OCI-LY3 (cell line): ENCODE data around the gene FEN1.

ENCODE experiments used
- H2AFZ ChIP-seq: fragments of 200-600, 300-600 bp; shearing (Covaris generic); 2 replicates; pipeline ENCODE4 v1.6.0; 2014; ENCODE audit warnings: antibody characterized with exemption, low read depth, low read length
- H3K27ac ChIP-seq: fragments of 200-600, 300-600 bp; sonication (generic); 2 replicates; pipeline ENCODE4 v1.5.1; 2014; ENCODE audit warnings: mild to moderate bottlenecking, low read length, moderate library complexity, mixed read lengths
- H3K27me3 ChIP-seq: fragments of 200-600, 300-600 bp; sonication (generic); 2 replicates; pipeline ENCODE4 v1.6.1; 2014; ENCODE audit warnings: low read depth, low read length, mixed read lengths
- H3K36me3 ChIP-seq: fragments of 200-600, 300-600 bp; sonication (generic); replicated peaks from 2 replicates; pipeline ENCODE3; 2014; ENCODE audit warnings: low read depth, low read length, mixed read lengths
- H3K4me1 ChIP-seq: fragments of 300-600, 200-600 bp; sonication (generic); 2 replicates; pipeline ENCODE4 v1.6.1; 2014; ENCODE audit warnings: low read length, mixed read lengths
- H3K4me2 ChIP-seq: fragments of 200-600, 300-600 bp; sonication (generic); 2 replicates; pipeline ENCODE4 v1.6.1; 2014; ENCODE audit warnings: low read length, mixed read lengths
- H3K4me3 ChIP-seq: fragments of 300-600, 200-600 bp; sonication (generic); 2 replicates; pipeline ENCODE4 v1.5.1; 2014; ENCODE audit warnings: antibody characterized with exemption, mild to moderate bottlenecking, low read length, moderate library complexity
- H3K79me2 ChIP-seq: fragments of 300-600, 200-600 bp; shearing (Covaris generic); 2 replicates; pipeline ENCODE4 v1.6.1; 2014; ENCODE audit warnings: mild to moderate bottlenecking, low read length, mixed read lengths
- H3K9ac ChIP-seq: fragments of 300-600, 200-600 bp; shearing (Covaris generic); 2 replicates; pipeline ENCODE4 v1.6.0; 2014; ENCODE audit warnings: mild to moderate bottlenecking, low read length, moderate library complexity
- H3K9me3 ChIP-seq: fragments of 200-600, 300-600 bp; shearing (Covaris generic); 2 replicates; pipeline ENCODE4 v1.6.1; 2014; ENCODE audit warnings: low read length, mixed read lengths; ENCODE audit not compliant: insufficient read depth
- H4K20me1 ChIP-seq: fragments of 200-600, 300-600 bp; sonication (generic); 2 replicates; pipeline ENCODE4 v1.6.1; 2016; ENCODE audit warnings: low read length, mixed read lengths; ENCODE audit not compliant: insufficient read depth
- EZH2phosphoT487 ChIP-seq: fragments of 200-600 bp; shearing (Covaris generic); IDR thresholded peaks from 2 replicates; pipeline ENCODE4 v1.6.1; 2018; ENCODE audit warnings: antibody characterized with exemption, mixed run types, low read depth
- TF ChIP-seq, protein P1 (sequence below): fragments of 200-600, 300-600 bp; sonication (generic); IDR thresholded peaks from 2 replicates; pipeline ENCODE4 v1.5.1; 2014; ENCODE audit warnings: antibody characterized with exemption, low read length, low read depth

FEN1 gene

GRCh38 chr11:61803889-61804647 lies 11.4 kb downstream of the FEN1 start:
- no peak overlapping the region for H3K4me3 ChIP-seq
- no peaks in the 10 kb centered on the region for H3K27me3 ChIP-seq
- H3K36me3 ChIP-seq = peaks cover 89% of the 10 kb centered on the region
- no peak overlapping the region for H3K4me2 ChIP-seq
- H3K9me3 ChIP-seq = no peaks in the 10 kb centered on the region
- no peak for TF ChIP-seq EZH2phosphoT487
- TF ChIP-seq, protein P1, sequence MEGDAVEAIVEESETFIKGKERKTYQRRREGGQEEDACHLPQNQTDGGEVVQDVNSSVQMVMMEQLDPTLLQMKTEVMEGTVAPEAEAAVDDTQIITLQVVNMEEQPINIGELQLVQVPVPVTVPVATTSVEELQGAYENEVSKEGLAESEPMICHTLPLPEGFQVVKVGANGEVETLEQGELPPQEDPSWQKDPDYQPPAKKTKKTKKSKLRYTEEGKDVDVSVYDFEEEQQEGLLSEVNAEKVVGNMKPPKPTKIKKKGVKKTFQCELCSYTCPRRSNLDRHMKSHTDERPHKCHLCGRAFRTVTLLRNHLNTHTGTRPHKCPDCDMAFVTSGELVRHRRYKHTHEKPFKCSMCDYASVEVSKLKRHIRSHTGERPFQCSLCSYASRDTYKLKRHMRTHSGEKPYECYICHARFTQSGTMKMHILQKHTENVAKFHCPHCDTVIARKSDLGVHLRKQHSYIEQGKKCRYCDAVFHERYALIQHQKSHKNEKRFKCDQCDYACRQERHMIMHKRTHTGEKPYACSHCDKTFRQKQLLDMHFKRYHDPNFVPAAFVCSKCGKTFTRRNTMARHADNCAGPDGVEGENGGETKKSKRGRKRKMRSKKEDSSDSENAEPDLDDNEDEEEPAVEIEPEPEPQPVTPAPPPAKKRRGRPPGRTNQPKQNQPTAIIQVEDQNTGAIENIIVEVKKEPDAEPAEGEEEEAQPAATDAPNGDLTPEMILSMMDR = no peak
- no peak overlapping the region for H3K27ac ChIP-seq
- H3K79me2 ChIP-seq = peaks cover 39% of the 10 kb centered on the region
- H3K9ac ChIP-seq = no peak overlapping the region
- H2AFZ ChIP-seq = no peak overlapping the region
- H4K20me1 ChIP-seq = peaks cover 14% of the 10 kb centered on the region; the same call in 1 of the 2 replicates
- peaks cover 8% of the 10 kb centered on the region for H3K4me1 ChIP-seq

DNA sequence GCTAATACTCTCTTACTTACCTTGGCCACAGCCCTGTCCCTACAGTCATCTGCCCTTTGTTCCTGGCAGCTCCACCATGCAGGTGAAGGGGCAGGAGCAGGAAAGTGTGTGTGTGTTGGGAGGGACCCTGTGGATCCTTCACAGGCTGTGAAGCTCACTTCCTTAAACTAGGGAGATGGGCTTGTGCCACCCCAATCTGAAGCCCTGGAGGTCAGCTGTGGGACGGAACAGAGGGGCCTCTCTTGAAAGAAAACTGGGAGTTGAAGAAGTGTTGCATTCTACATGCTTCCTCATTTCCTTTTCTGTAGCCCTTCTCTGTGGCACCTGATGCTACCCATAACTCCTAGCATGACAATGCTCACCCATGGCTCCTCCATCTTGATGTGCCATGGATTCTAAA lies 12.4 kb downstream of the FEN1 start:
- H3K27me3 ChIP-seq = no peaks in the 10 kb centered on the region
- H3K9ac ChIP-seq = no peak overlapping the region
- H3K9me3 ChIP-seq = no peaks in the 10 kb centered on the region
- H3K79me2 ChIP-seq = peaks cover 28% of the 10 kb centered on the region
- H3K4me2 ChIP-seq = no peak overlapping the region
- H3K36me3 ChIP-seq = peaks cover 90% of the 10 kb centered on the region
- peaks cover 8% of the 10 kb centered on the region; the same call in 1 of the 2 replicates for H4K20me1 ChIP-seq
- TF ChIP-seq, protein P1 = no peak
- TF ChIP-seq EZH2phosphoT487 = no peak
- no peak overlapping the region for H2AFZ ChIP-seq
- no peaks in the 10 kb centered on the region for H3K4me1 ChIP-seq
- H3K4me3 ChIP-seq = no peak overlapping the region
- no peak overlapping the region for H3K27ac ChIP-seq

DNA sequence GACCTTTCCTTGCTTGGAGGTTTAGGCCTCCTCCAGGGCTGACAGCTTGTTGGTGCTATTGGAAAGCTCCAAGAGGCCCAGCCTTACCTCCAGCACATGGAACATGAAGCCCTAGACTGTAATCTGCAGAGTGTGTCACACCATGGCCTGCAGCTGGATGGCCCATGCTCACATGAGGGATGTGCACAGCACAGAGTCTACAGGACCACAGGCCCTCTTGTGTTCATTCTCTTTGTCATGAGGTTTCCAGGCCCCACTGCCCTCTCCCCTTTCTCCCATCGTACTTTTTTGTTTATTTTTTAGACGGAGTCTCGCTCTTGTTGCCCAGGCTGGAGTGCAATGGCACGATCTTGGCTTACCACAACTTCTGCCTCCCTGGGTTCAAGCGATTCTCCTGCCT lies 14.1 kb downstream of the FEN1 start:
- Histone ChIP-seq H3K36me3 (peaks cover 86% of the 10 kb centered on the region), H4K20me1 (peaks cover 8% of the 10 kb centered on the region; the same call in 1 of the 2 replicates), H2AFZ (no peak overlapping the region)

DNA sequence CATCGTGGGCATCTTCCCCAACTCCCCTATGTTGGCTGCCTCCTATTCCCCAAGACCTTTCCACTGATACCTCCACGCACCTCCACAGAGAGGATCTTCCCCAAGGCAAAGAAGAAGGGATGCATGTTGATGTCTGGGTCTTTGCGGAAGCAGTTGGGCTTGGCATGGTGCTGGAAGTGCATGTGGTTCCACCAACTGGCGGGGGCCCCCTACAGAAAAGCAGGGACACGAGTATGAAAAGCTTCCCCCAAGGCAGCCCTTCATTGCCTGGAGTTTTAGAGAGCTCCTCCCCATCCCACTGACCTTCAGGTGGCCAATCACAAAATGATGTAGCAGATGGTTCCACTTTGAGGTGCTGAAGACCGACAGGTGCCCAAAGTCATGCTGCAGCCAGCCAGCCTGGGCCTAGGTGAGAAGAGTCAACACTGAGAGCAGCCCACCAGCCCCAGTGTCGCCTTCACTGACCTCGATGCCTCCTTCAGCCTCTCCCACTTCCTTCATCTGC lies 18.0 kb downstream of the FEN1 start:
- Histone ChIP-seq H3K36me3 (peaks cover 74% of the 10 kb centered on the region), H4K20me1 (0 out of 2 replicates have a peak, but pooled peaks cover 4% of the 10 kb centered on the region), H3K27ac (no peak overlapping the region)

More for the DNA sequence above, 14.1 kb downstream of the FEN1 start:
- TF ChIP-seq, protein P1 = no peak
- no peak for TF ChIP-seq EZH2phosphoT487
- Histone ChIP-seq H3K4me3 (no peak overlapping the region), H3K27ac (no peak overlapping the region), H3K4me1 (no peaks in the 10 kb centered on the region), H3K79me2 (peaks cover 14% of the 10 kb centered on the region), H3K4me2 (no peak overlapping the region), H3K9ac (no peak overlapping the region), H3K9me3 (no peaks in the 10 kb centered on the region), H3K27me3 (no peaks in the 10 kb centered on the region)

More for the DNA sequence above, 18.0 kb downstream of the FEN1 start:
- H3K9ac ChIP-seq = no peak overlapping the region
- no peak overlapping the region for H3K4me2 ChIP-seq
- H3K79me2 ChIP-seq = peaks cover 29% of the 10 kb centered on the region
- TF ChIP-seq, protein P1 = no peak
- no peak for TF ChIP-seq EZH2phosphoT487
- no peaks in the 10 kb centered on the region for H3K9me3 ChIP-seq
- H2AFZ ChIP-seq = no peak overlapping the region
- H3K4me1 ChIP-seq = peaks cover 8% of the 10 kb centered on the region
- H3K4me3 ChIP-seq = no peak overlapping the region
- H3K27me3 ChIP-seq = no peaks in the 10 kb centered on the region
